HG02571 (cell line): ENCODE results near the gene PHGDH.

Experiments used
- ATAC-seq: cut with Tn5 transposase; IDR thresholded peaks from one replicate; pipeline ENCODE4 v1.9.1; 2021; ENCODE audit warnings: mild to moderate bottlenecking, moderate library complexity; ENCODE audit not compliant: unreplicated experiment

Gene PHGDH

DNA sequence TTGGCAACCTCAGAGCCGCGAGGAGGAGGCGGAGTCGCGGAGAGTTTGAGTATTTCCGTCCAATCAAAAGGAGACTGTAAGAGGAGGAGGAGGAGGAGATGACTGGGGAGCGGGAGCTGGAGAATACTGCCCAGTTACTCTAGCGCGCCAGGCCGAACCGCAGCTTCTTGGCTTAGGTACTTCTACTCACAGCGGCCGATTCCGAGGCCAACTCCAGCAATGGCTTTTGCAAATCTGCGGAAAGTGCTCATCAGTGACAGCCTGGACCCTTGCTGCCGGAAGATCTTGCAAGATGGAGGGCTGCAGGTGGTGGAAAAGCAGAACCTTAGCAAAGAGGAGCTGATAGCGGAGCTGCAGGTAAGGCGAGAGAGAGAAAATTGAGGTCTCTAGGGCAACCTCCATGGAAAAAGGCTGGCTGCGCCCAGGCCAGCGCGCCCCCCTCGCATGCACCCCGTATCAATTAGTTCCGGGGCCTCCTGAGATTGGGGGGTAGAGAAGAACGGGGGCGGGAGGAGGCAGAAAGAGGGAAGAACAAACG lies at the start of gene PHGDH:
Gene PHGDH (plus strand): TSS at position 131 of the 538 bp plus-strand sequence. CDS start 89 bp downstream, at position 220.
- peak; percentile 73 for ATAC-seq

DNA sequence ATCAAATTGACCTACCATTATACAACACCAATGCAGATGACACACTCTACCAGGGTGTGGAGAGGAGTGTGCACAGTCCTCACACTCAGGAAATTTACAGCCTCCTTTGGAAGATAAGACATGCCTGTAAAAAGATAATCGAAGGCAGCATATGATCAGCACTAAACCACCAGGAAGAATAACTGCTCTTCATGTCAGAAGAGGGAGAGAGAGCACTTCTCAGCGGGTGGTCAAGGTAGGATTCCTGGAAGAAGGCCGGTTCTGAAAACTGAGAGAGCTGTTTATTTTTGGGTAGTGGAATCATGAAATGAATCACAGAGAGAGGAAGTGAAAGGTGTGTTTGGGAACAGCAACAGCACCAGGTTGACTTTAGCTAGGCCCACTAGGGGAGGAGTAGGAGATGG lies 49.7 kb upstream of the PHGDH start:
- peak; percentile 68 for ATAC-seq

GRCh38 chr1:119664067-119664466 lies 47.7 kb upstream of the PHGDH start:
- no peak for ATAC-seq

- ATAC-seq: no peak
These were observed 44.6 kb upstream of the PHGDH start for GRCh38 chr1:119667173-119667572.

- no peak for ATAC-seq
These were observed 40.8 kb upstream of the PHGDH start for GRCh38 chr1:119670898-119671297.

- no peak for ATAC-seq
These were observed 38.4 kb upstream of the PHGDH start for GRCh38 chr1:119673171-119673940.

DNA sequence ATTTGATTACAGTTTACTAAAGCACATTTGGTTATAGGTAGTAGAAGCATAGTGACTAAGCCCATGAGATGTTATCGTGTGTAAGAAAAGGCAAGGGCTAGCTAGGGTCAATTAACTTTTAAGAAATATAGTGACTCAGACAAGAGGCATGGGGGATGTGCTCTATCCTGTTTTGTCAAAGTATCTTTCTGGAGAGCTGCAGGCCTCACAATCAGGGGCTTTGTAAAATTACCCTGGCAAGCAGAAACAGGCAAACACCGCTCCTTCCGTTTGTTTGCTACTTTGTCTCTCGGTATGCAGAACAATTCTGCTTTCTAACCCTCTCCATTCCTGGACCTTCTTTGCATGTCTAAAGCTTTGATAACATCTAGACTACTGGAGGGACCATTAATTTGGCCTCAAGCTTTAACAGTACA lies 37.6 kb upstream of the PHGDH start:
- ATAC-seq: no peak

GRCh38 chr1:119674835-119675289 lies 36.9 kb upstream of the PHGDH start:
- ATAC-seq: no peak

GRCh38 chr1:119675349-119676345 lies 36.1 kb upstream of the PHGDH start:
- ATAC-seq: no peak

DNA sequence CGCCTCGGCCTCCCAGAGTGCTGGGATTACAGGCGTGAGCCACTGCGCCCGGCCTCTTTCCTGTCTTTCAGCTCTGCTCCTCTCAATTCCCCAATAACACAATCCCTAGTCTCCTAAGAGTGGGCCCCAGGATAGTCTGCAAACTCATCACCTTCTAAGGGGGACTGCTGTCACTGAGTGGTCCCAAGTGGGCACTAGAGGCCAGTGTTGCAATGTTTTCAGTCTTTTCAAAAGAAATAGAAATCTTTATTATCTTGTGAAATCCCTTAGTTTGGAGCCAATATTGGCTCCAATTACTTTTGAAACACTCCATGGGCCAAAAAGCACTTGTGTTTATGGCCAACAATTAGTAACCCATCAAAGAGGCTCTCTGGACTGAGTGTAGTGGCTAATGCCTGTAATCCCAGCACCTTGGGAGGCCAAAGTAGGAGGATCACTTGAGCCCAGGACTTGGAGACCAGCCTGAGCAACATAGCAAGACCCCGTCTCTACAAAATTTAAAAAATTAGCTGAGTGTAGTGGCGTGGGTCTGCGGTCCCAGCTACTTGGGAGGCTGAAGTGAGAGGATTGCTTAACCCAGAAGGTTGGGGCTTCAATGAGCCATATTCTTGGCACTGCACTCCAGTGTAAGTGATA lies 35.0 kb upstream of the PHGDH start:
- no peak for ATAC-seq

- no peak for ATAC-seq
These were observed 32.5 kb upstream of the PHGDH start for GRCh38 chr1:119679223-119679622.

- ATAC-seq: no peak
These were observed 31.5 kb upstream of the PHGDH start for GRCh38 chr1:119680193-119680592.

GRCh38 chr1:119680723-119681122 lies 31.0 kb upstream of the PHGDH start:
- ATAC-seq: no peak

- ATAC-seq: no peak
These were observed 30.2 kb upstream of the PHGDH start for GRCh38 chr1:119681560-119681959.

- no peak for ATAC-seq
These were observed 29.6 kb upstream of the PHGDH start for GRCh38 chr1:119682141-119682540.

DNA sequence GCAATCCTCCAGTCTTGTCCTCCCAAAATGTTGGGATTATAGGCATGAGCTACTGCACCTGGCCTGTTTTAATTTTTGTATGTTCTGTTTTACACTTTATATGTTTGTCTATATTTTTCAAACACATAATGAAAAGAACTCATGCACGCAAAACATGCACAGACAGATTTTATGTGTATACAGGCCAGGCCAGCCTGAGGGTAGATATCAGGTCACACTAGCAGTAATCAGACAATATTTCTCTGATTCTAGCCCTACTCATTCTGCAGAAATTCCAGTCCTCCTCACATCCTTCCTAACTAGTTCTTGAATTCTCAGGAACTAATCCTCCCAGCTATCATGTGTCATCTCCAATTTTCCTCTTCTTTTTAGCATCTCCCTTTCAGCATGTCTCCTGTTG lies 27.8 kb upstream of the PHGDH start:
- no peak for ATAC-seq

GRCh38 chr1:119686661-119687060 lies 25.1 kb upstream of the PHGDH start:
- no peak for ATAC-seq

DNA sequence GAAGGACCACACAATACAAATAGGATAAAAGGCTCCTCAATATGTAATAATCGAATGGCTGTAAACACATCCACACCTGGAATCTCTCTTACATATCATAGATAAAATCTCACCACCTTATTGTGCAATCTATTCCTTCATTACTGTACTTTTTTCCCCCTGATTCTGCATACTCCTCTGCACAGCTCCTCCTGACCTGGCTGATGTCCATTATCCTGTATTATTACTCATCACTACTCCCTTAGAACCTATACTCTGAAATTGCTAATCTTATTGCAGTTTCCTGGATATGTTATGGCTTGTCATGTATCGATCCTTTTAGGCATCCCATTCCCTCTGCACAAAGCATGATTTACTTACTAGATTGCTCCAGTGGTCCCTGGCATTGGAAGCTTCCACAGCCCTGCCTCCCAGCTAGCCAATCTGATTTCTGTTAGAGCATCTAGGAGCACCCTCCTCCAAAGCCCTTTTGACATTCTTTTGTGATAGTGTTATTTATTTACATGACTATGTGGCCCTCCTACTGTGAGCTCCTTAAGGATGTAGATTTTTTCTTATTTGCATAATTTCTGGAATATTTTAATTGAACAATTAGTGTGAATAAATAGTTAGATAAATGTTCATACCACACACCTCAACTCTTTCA lies 24.2 kb upstream of the PHGDH start:
- no peak for ATAC-seq

DNA sequence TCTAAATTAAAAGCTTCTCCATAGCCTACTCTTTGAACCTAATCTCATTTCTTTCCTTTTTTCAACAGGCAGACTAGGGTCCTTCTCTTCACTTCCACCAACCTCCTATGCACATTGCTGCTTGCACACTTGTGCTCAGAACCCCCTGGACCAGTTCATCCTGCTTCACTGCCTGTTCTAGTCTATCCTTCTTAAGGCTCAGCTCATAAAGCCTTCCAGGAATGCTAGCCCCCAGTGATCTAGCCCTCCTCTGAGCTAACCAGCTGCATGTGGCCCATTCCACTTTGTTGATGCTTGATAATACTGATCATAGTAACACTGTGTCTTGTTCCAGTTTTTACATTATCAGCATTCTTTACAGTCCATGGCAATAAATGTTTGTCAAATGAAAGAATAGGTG lies 22.9 kb upstream of the PHGDH start:
- no peak for ATAC-seq

DNA sequence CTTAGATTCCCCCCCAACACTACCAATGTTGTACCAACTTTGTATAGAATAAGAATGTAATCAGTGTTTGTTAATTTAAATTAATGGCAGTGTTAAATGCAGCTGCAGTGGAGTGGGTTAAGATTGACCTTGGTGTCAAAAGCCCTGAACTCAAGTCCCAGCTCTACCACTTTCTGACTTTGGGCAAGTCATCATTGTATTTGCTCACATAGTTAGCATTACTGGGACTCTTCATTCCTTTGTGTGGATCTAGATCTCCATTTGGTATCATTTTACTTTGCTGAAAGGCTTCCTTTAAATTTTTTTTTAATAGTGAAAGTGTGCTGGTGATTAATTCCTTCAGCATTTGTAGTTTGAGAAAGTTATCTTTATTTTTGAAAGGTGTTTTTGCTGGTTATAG lies 22.2 kb upstream of the PHGDH start:
- no peak for ATAC-seq
